ENCODE measurements around the gene METTL4.

GRCh38 chr18:2549462-2549861, 21.8 kb downstream of the METTL4 start:
- TF ChIP-seq ARNTL (CRISPR knock-in tag; IDR thresholded peaks at IDR 0.05; ENCODE audit: borderline replicate concordance, low read depth), result no peak
- TF ChIP-seq ESRRG (CRISPR knock-in tag; IDR thresholded peaks at IDR 0.05), result no peak
- no peak for TF ChIP-seq CREB5 (CRISPR knock-in tag; IDR thresholded peaks at IDR 0.05; ENCODE audit: low read depth)
- no peak for TF ChIP-seq RARB (CRISPR knock-in tag; IDR thresholded peaks at IDR 0.05)
- TF ChIP-seq TSHZ2 (CRISPR knock-in tag; IDR thresholded peaks at IDR 0.05), result no peak
- TF ChIP-seq PATZ1 (CRISPR knock-in tag; IDR thresholded peaks at IDR 0.05; ENCODE audit: borderline replicate concordance), result no peak
- no peak for TF ChIP-seq PPARA (CRISPR knock-in tag; IDR thresholded peaks at IDR 0.05; ENCODE audit: borderline replicate concordance)
- TF ChIP-seq ZFP3 (CRISPR knock-in tag; IDR thresholded peaks at IDR 0.05), result no peak
- no peak for TF ChIP-seq TOX (CRISPR knock-in tag; IDR thresholded peaks at IDR 0.05; ENCODE audit: borderline replicate concordance)
- no peak for TF ChIP-seq OSR1 (CRISPR knock-in tag; IDR thresholded peaks at IDR 0.05)
